Measurements from ENCODE around the gene NPTXR. TPM values are rescaled to one million over a fixed set of nuclear protein-coding genes. Genes with fewer than 3 reads are reported as not detected.

Gene NPTXR
- polyA plus RNA-seq, 1 of the 3 experiments (the other 2 are of a cell fraction), result 1.2 TPM

DNA sequence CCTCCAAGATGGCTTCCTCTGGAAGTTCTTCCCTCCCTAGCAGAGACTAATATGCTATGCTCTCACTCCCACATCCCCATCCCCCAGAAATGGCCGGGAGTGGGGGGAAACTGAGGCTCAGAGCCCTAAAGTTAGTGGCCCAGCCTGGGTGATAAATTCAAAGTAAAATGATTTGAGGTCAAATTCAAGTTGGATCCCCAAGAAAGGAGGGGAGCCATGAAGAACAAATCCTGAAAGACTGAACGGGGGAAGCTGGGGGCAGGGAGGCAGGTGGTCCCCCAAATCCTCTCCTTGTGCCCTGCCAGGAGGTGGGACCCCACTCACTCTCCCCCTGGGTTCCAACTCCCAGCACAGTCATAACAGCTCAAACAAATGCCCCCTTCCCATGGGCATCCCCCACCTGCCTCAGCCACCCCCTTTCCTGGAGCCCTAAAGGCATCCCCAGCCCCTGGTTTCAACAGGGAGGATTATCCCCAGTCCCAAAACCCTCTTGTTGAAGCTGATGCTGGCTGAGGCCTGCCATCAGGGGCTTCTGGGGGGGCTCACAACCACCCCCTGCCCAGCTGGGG is 27.0 kb upstream of the NPTXR start:
- CTCF ChIA-PET, result interaction anchor here (0.7 to 4.8 kb wide), 31 partner anchors 9 to 264 kb away, joined by 3 to 37 read pairs (median 4); no protein-coding TSS in a partner anchor
- Histone ChIP-seq H3K36me3 (replicated peaks in 1 of 2; ENCODE audit: control insufficient read depth in 1 of 2, insufficient read depth in 2 of 2, low read length in 1 of 2) (peaks cover 0 to 7% of the 10 kb centered on the region in 2 experiments), H3K79me2 (ENCODE audit: insufficient read depth) (no peaks in the 10 kb centered on the region), H3K27ac (ENCODE audit: low read depth in 2 of 2, low read length in 1 of 2) (peak overlapping the region in 1 of 2 experiments; percentile 60; a peak in 2 of 4 replicates), H2AFZ (ENCODE audit: low read depth) (no peak overlapping the region), H3K4me1 (ENCODE audit: control insufficient read depth in 1 of 2, insufficient read depth in 2 of 2, low read depth in 1 of 2, low read length in 1 of 2) (peaks cover 0 to 5% of the 10 kb centered on the region in 2 experiments; a peak in 1 of 4 replicates), H3K9me2 (no peaks in the 10 kb centered on the region), H3K27me3 (ENCODE audit: insufficient read depth) (no peaks in the 10 kb centered on the region), H3K4me2 (peak overlapping the region; percentile 74), H3F3A (replicated peaks; ENCODE audit: insufficient read depth) (peaks cover 5% of the 10 kb centered on the region), H3K9me3 (no peaks in the 10 kb centered on the region), H4K20me1 (ENCODE audit: insufficient read depth) (0 out of 2 replicates have a peak, but pooled peaks cover 3% of the 10 kb centered on the region), H3K9ac (peak overlapping the region; percentile 52; the same call in 1 of the 2 replicates), H3K4me3 (ENCODE audit: low read depth in 2 of 2, low read length in 1 of 2) (peak overlapping the region; percentile 56 to 60)
- POLR2A ChIA-PET, result no interaction called here
- 10% methylated on average over 1 of the region's 2 CpGs for WGBS (ENCODE audit: low lambda C conversion rate)
- DNase-seq, result no peak
- no peak for TF ChIP-seq RXRA (IDR thresholded peaks at IDR 0.05; ENCODE audit: borderline replicate concordance, low read depth)
- no peak for TF ChIP-seq RAD21 (IDR thresholded peaks at IDR 0.05; ENCODE audit: low read length)
- no peak for TF ChIP-seq EZH2phosphoT487 (IDR thresholded peaks at IDR 0.05; ENCODE audit: borderline replicate concordance, low read depth)
- TF ChIP-seq, protein P1, sequence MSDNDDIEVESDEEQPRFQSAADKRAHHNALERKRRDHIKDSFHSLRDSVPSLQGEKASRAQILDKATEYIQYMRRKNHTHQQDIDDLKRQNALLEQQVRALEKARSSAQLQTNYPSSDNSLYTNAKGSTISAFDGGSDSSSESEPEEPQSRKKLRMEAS (IDR thresholded peaks at IDR 0.05; ENCODE audit: low read depth), result no peak
- TF ChIP-seq FOXM1 (IDR thresholded peaks at IDR 0.05; ENCODE audit: low read depth), result no peak
- TF ChIP-seq SIN3A (IDR thresholded peaks at IDR 0.05; ENCODE audit: borderline replicate concordance, low read depth, low read length), result no peak

GRCh38 chr22:38870312-38870741 is 26.5 kb upstream of the NPTXR start:
- H2AFZ ChIP-seq (ENCODE audit: low read depth), result no peak overlapping the region
- no peak overlapping the region for H3K27ac ChIP-seq (ENCODE audit: low read depth in 2 of 2, low read length in 1 of 2)

More at GRCh38 chr22:38870312-38870741, 26.5 kb upstream of the NPTXR start:
- peak overlapping the region; percentile 74 for H3K4me2 ChIP-seq
- H3F3A ChIP-seq (replicated peaks; ENCODE audit: insufficient read depth), result peaks cover 5% of the 10 kb centered on the region
- DNase-seq, result peak; percentile 64
- no peaks in the 10 kb centered on the region for H3K27me3 ChIP-seq (ENCODE audit: insufficient read depth)
- H3K4me3 ChIP-seq (ENCODE audit: low read depth in 2 of 2, low read length in 1 of 2), result peak overlapping the region in 1 of 2 experiments; percentile 60; a peak in 1 of 4 replicates
- ChIA-PET POLR2A (interaction anchor here (1.0 kb wide), 1 partner anchor 17 kb away, joined by 3 read pairs; no protein-coding TSS in a partner anchor), CTCF (interaction anchor here (0.6 to 4.8 kb wide), 38 partner anchors 9 to 265 kb away, joined by 3 to 37 read pairs (median 4); no protein-coding TSS in a partner anchor)
- H3K79me2 ChIP-seq (ENCODE audit: insufficient read depth), result no peaks in the 10 kb centered on the region
- TF ChIP-seq, protein P2, sequence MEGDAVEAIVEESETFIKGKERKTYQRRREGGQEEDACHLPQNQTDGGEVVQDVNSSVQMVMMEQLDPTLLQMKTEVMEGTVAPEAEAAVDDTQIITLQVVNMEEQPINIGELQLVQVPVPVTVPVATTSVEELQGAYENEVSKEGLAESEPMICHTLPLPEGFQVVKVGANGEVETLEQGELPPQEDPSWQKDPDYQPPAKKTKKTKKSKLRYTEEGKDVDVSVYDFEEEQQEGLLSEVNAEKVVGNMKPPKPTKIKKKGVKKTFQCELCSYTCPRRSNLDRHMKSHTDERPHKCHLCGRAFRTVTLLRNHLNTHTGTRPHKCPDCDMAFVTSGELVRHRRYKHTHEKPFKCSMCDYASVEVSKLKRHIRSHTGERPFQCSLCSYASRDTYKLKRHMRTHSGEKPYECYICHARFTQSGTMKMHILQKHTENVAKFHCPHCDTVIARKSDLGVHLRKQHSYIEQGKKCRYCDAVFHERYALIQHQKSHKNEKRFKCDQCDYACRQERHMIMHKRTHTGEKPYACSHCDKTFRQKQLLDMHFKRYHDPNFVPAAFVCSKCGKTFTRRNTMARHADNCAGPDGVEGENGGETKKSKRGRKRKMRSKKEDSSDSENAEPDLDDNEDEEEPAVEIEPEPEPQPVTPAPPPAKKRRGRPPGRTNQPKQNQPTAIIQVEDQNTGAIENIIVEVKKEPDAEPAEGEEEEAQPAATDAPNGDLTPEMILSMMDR (IDR thresholded peaks at IDR 0.05), result peak; percentile 74
- 0 out of 2 replicates have a peak, but pooled peaks have one; percentile 21 for TF ChIP-seq RCOR1 (IDR thresholded peaks at IDR 0.05; ENCODE audit: low read length)
- TF ChIP-seq RAD21 (IDR thresholded peaks at IDR 0.05; ENCODE audit: low read length), result peak; percentile 80
- no peak for TF ChIP-seq TAF1 (IDR thresholded peaks at IDR 0.05; ENCODE audit: borderline replicate concordance, low read depth, low read length)
- no peak for TF ChIP-seq MEF2A (IDR thresholded peaks at IDR 0.05; ENCODE audit: borderline replicate concordance, low read depth)
- TF ChIP-seq IRF3 (IDR thresholded peaks at IDR 0.05; ENCODE audit: low read depth, low read length), result no peak
- TF ChIP-seq SMC3 (IDR thresholded peaks at IDR 0.05; ENCODE audit: low read depth, low read length), result peak; percentile 55
- TF ChIP-seq TEAD4 (IDR thresholded peaks at IDR 0.05; ENCODE audit: borderline replicate concordance, insufficient read depth), result no peak
- H3K9me2 ChIP-seq, result no peaks in the 10 kb centered on the region
- peaks cover 0 to 8% of the 10 kb centered on the region in 2 experiments for H3K36me3 ChIP-seq (replicated peaks in 1 of 2; ENCODE audit: control insufficient read depth in 1 of 2, insufficient read depth in 2 of 2, low read length in 1 of 2)
- H3K4me1 ChIP-seq (ENCODE audit: control insufficient read depth in 1 of 2, insufficient read depth in 2 of 2, low read depth in 1 of 2, low read length in 1 of 2), result peaks cover 0 to 5% of the 10 kb centered on the region in 2 experiments; a peak in 1 of 4 replicates
- H3K9ac ChIP-seq, result no peak overlapping the region
- whole genome bisulfite sequencing (ENCODE audit: low lambda C conversion rate), result 2% methylated on average over 7 of the region's 12 CpGs
- H3K9me3 ChIP-seq, result no peaks in the 10 kb centered on the region
- H4K20me1 ChIP-seq (ENCODE audit: insufficient read depth), result 0 out of 2 replicates have a peak, but pooled peaks cover 3% of the 10 kb centered on the region

Data from SK-N-SH (cell line).